Calu3 (cell line): ENCODE measurements around the gene MLPH. TPM values are rescaled to one million over a fixed set of nuclear protein-coding genes. Genes with fewer than 3 reads are reported as not detected.

Source experiments
- BruUV-seq: library from RNA; stranded (reverse); fragments of 400-500 nt; replicated peaks from 2 replicates; lab custom pipeline; 2021; lab: Mats Ljungman, UMichigan
- CTCF ChIA-PET: fragments of 300-600 bp; sonication (Branson Sonifier 250); formaldehyde crosslinking; loops from one replicate; lab custom pipeline; 2022; ENCODE audit warnings: antibody characterized with exemption; lab: Charles Lee
- DNase-seq: peaks from one replicate; pipeline ENCODE4 v3.0.0; 2022
- H3K27ac Mint-ChIP-seq: one replicate; pipeline ENCODE4 v1.8.0; 2022; ENCODE audit warnings: mixed read lengths; ENCODE audit not compliant: unreplicated experiment
- H3K27me3 Mint-ChIP-seq: one replicate; pipeline ENCODE4 v1.8.0; 2022; ENCODE audit warnings: mixed read lengths; ENCODE audit not compliant: unreplicated experiment
- H3K36me3 Mint-ChIP-seq: one replicate; pipeline ENCODE4 v1.8.0; 2022; ENCODE audit warnings: mild to moderate bottlenecking, moderate library complexity, mixed read lengths; ENCODE audit not compliant: insufficient read depth, unreplicated experiment
- H3K4me1 Mint-ChIP-seq: one replicate; pipeline ENCODE4 v1.8.0; 2022; ENCODE audit warnings: mild to moderate bottlenecking, low read depth, mixed read lengths; ENCODE audit not compliant: unreplicated experiment
- H3K4me3 Mint-ChIP-seq: one replicate; pipeline ENCODE4 v1.8.0; 2022; ENCODE audit warnings: mild to moderate bottlenecking, low read depth, moderate library complexity, mixed read lengths; ENCODE audit not compliant: unreplicated experiment
- H3K9me3 Mint-ChIP-seq: one replicate; pipeline ENCODE4 v1.8.0; 2022; ENCODE audit warnings: low read depth, mixed read lengths; ENCODE audit not compliant: unreplicated experiment
- intact Hi-C: fragments of 100-400 bp; cut with micrococcal nuclease; formaldehyde crosslinking; loops from one replicate; pipeline ENCODE4 v1.10.0; 2022; ENCODE audit not compliant: unreplicated experiment
- total RNA-seq: library from RNA; stranded (reverse); gene quantifications from 2 replicates; pipeline ENCODE4 v1.2.3, GENCODE V29; 2022
- TF ChIP-seq, protein P1 (sequence below): fragments of 200-600 bp; IDR thresholded peaks from one replicate; pipeline ENCODE4 v1.8.0; 2022; ENCODE audit warnings: antibody characterized with exemption; ENCODE audit not compliant: unreplicated experiment

MLPH gene
- total RNA-seq, 1 experiment from 2014 or later: 39.8 TPM

DNA sequence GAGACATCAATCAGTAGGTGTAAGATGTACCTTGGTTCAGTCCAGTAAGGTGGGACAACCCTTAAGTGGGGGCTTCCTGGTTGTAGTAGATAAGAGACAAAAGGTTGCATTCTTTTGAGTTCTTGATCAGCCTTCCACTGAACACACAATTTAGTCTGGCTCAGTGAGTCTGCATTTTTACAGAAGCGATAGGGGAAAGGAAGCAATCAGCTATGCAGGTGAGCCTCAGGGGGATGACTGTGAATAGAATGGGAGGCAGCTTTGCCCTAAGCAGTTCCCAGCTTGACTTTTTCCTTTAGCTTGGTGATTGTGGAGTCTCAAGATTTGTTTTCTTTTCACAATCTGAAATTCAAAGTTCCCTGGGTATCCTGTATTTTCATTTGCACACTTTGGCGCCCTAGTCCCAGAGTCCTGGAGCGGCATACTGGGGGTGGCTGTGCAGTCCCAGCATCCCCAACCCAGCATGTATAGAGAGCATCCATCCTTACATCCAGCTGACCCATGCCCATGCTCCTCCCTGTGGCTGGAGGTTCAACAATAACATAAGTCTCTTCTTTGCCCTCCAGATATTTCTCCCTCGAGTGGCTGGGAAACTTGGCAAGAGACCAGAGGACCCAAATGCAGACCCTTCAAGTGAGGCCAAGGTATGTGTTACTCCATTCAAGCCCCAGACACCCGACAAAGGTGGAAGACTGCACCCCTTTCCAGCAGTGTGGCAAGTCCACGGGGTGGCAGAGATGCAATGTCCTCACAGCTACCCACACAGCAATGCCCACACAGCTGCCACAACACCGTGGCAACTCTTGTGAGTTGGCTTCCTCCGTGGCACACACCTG is 59.2 kb downstream of the MLPH start:
- peaks cover 5% of the 10 kb centered on the region for H3K36me3 Mint-ChIP-seq
- H3K4me3 Mint-ChIP-seq: no peak overlapping the region
- H3K4me1 Mint-ChIP-seq: no peaks in the 10 kb centered on the region
- H3K27ac Mint-ChIP-seq: no peak overlapping the region
- BruUV-seq: no TSS peak
- DNase-seq: no peak
- H3K27me3 Mint-ChIP-seq: no peaks in the 10 kb centered on the region
- CTCF ChIA-PET: interaction anchor here (0.7 kb wide), 1 partner anchor 17 kb away, joined by 3 read pairs; no protein-coding TSS in a partner anchor
- TF ChIP-seq, protein P1, sequence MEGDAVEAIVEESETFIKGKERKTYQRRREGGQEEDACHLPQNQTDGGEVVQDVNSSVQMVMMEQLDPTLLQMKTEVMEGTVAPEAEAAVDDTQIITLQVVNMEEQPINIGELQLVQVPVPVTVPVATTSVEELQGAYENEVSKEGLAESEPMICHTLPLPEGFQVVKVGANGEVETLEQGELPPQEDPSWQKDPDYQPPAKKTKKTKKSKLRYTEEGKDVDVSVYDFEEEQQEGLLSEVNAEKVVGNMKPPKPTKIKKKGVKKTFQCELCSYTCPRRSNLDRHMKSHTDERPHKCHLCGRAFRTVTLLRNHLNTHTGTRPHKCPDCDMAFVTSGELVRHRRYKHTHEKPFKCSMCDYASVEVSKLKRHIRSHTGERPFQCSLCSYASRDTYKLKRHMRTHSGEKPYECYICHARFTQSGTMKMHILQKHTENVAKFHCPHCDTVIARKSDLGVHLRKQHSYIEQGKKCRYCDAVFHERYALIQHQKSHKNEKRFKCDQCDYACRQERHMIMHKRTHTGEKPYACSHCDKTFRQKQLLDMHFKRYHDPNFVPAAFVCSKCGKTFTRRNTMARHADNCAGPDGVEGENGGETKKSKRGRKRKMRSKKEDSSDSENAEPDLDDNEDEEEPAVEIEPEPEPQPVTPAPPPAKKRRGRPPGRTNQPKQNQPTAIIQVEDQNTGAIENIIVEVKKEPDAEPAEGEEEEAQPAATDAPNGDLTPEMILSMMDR: no peak
- no peaks in the 10 kb centered on the region for H3K9me3 Mint-ChIP-seq
- intact Hi-C loops: no loop called here

DNA sequence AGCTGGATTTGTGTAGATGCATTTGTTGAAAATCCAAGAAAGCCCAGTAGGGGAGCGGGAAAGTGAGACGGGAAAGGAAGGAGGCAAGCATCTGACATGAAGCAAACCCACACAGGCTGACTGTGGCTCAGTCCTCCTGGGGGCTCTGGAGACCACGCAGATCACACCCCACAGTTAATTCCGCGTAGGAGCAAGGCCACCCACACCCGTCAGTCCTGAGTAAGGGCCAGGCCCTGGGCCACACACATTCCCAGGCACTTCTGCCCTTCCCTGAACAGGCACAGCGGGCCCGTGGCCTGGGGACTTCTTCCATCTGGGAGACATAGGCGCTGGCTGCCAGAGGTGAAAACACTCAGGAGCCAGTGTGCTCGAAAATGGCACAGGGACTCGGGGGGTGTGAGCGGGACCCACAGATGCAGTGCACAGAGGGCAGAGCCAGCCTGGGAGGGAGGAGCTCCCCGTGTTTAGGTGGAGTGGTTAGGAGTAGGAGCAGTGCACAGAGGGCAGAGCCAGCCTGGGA is 59.9 kb downstream of the MLPH start:
- Mint-ChIP-seq H3K4me3 (no peak overlapping the region), H3K27me3 (no peaks in the 10 kb centered on the region), H3K36me3 (peaks cover 5% of the 10 kb centered on the region), H3K4me1 (no peaks in the 10 kb centered on the region), H3K27ac (peak overlapping the region; percentile 54), H3K9me3 (no peaks in the 10 kb centered on the region)
- no peak for DNase-seq
- intact Hi-C loops: no loop called here
- CTCF ChIA-PET: no interaction called here
- TF ChIP-seq, protein P1: no peak
- BruUV-seq: no TSS peak

DNA sequence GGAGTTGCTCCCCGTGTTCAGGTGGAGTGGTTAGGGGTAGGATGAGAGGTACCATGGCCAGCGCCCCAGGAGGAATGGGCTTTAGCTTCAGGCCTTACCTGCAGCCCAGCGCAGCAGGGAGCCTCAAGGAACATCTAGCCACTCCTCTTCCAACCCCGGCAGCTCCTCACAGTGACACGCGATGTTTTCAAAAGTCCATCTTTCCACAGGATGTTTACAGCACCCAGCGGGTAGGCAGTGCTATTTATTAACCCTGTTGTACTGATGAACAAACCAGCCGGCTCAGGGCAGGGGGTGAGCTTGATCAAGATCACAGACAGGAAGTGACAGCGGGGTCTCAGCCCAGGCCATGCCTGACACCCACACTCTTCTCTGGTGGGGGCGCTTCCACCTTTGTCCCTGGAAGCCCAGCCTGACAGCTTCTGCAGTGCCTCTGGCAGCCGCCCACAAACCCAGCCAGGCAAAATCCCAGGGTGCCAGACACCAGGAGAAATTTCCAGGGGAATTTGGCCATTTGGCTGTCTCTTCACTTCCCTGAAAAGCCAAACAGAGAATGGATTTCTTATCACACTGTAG is 60.9 kb downstream of the MLPH start:
- Mint-ChIP-seq H3K4me3 (no peak overlapping the region), H3K9me3 (no peaks in the 10 kb centered on the region), H3K4me1 (no peaks in the 10 kb centered on the region), H3K27ac (no peak overlapping the region), H3K36me3 (peaks cover 5% of the 10 kb centered on the region), H3K27me3 (no peaks in the 10 kb centered on the region)
- DNase-seq: no peak
- CTCF ChIA-PET: no interaction called here
- TF ChIP-seq, protein P1: no peak
- BruUV-seq: no TSS peak
- intact Hi-C loops: no loop called here

DNA sequence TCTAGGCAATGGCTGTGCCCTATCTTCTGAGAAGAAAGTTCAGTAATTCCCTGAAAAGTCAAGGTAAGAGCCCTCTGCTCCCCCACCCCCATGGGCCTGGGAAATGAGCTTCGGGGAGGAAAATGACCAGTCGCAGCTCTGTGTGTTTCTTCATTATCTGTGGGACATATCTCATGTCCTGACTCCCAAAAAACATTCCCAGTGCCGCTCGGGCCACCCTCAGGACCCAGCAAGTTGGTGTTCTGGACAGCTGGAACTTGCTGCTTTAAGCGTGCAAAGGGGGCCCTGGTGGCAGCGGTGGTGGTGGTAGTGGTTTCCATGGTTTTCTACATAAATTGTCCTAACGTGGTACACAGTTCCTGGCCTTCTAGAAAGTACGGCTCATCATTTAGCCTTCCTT is 62.2 kb downstream of the MLPH start:
- DNase-seq: no peak
- CTCF ChIA-PET: no interaction called here

More for the DNA sequence above, 62.2 kb downstream of the MLPH start:
- Mint-ChIP-seq H3K4me1 (no peaks in the 10 kb centered on the region), H3K9me3 (no peaks in the 10 kb centered on the region), H3K27ac (no peak overlapping the region), H3K36me3 (peaks cover 5% of the 10 kb centered on the region), H3K4me3 (no peak overlapping the region), H3K27me3 (no peaks in the 10 kb centered on the region)
- no TSS peak for BruUV-seq
- intact Hi-C loops: no loop called here
- TF ChIP-seq, protein P1: no peak
